Uterus (tissue), 4 donors: Measurements from ENCODE around the gene LNX2. TPM values are rescaled to one million over a fixed set of nuclear protein-coding genes. Genes with fewer than 3 reads are reported as not detected.
A peak's percentile ranks its signal among the peaks of the same experiment; 100 is the strongest.

Experiments
- DNase-seq, 2 donors: peaks; one replicate each; pipeline ENCODE4 v3.0.0-alpha.2; 2019 to 2020
- H3K27ac ChIP-seq, 2 donors: fragments of 200-600 bp; sonication (generic); 1 replicate in 1 of 2; 2 replicates in 1 of 2; pipeline ENCODE4 v1.5.1; 2016 to 2018
- H3K27me3 ChIP-seq, 2 donors: fragments of 200-600 bp; sonication (generic); one replicate each; pipeline ENCODE4 v1.5.1; 2018 to 2019; ENCODE audit warnings: control low read depth in 1 of 2
- H3K36me3 ChIP-seq, 2 donors: fragments of 200-600 bp; sonication (generic); one replicate each; pipeline ENCODE4 v1.5.1; 2019; ENCODE audit warnings: control low read depth in 1 of 2
- H3K4me1 ChIP-seq, 2 donors: fragments of 200-600 bp; sonication (generic); one replicate each; pipeline ENCODE4 v1.5.1; 2018 to 2019; ENCODE audit warnings: control low read depth in 1 of 2
- H3K4me3 ChIP-seq, 2 donors: fragments of 200-600 bp; sonication (generic); 1 replicate in 1 of 2; 2 replicates in 1 of 2; pipeline ENCODE4 v1.5.1; 2018 to 2019; ENCODE audit warnings: mild to moderate bottlenecking in 1 of 2
- H3K9me3 ChIP-seq, 2 donors: fragments of 200-600 bp; sonication (generic); one replicate each; pipeline ENCODE4 v1.5.1; 2019; ENCODE audit warnings: control low read depth in 1 of 2
- POLR2A ChIP-seq, 2 donors: fragments of 450-650 bp; IDR thresholded peaks; one replicate each; pipeline ENCODE4 v1.6.1; 2016; ENCODE audit warnings: antibody characterized with exemption in 2 of 2, mild to moderate bottlenecking in 1 of 2, moderate library complexity in 1 of 2
- intact Hi-C: fragments of 100-400 bp; cut with DNase I; formaldehyde crosslinking; loops from one replicate; pipeline ENCODE4 v1.15.1; 2023; ENCODE audit warnings: low total_unique reads
- total RNA-seq, 4 donors: library from RNA; depleted of rRNA in 3 of 4; stranded (reverse); fragments of >200 nt in 3 of 4; gene quantifications; one replicate each; pipeline versions ENCODE4 v1.1.0 to v1.2.4, GENCODE V29; 2014 to 2023
- TF ChIP-seq, protein P1 (sequence below), 4 experiments: fragments of 200-600 bp in 2 of 4; fragments of 450-650 bp in 2 of 4; sonication (generic) in 2 of 4; IDR thresholded peaks; one replicate each; pipeline ENCODE4 v1.5.1; 2016 to 2019; ENCODE audit warnings: antibody characterized with exemption in 4 of 4, mild to moderate bottlenecking in 2 of 4, moderate library complexity in 1 of 4
- donor health status: DM: yes; HTN: yes; CAD: no.

LNX2 gene
- total RNA-seq, 4 donors from 2014 or later, result 1.5 to 13.2 (median 8.2) TPM

DNA sequence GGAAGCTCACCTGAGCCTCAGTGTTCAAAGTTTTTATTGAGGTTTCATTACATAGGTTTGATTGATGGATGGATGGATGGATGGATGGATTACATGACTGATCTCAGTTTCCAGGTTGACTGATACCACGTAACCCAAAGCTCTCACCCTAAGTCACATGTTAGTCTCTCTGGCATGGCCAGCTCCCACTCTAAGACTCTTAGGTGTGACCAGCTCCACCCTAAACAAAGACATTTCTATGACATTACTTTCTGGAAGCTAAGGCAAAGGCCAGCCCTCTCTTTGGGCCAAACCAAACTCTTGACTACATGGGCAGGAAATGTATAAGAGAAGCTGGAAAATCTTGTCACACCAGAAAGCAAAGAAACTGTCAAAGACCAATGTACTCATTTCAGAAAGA lies 30.0 kb upstream of the LNX2 start:
- H3K9me3 ChIP-seq, result peaks cover 0 to 6% of the 10 kb centered on the region in 2 donors
- no peak overlapping the region for H3K4me3 ChIP-seq
- H3K4me1 ChIP-seq, result no peaks in the 10 kb centered on the region
- no peaks in the 10 kb centered on the region for H3K36me3 ChIP-seq
- DNase-seq, result no peak
- TF ChIP-seq POLR2A (IDR thresholded peaks at IDR 0.05), result no peak
- TF ChIP-seq, protein P1, sequence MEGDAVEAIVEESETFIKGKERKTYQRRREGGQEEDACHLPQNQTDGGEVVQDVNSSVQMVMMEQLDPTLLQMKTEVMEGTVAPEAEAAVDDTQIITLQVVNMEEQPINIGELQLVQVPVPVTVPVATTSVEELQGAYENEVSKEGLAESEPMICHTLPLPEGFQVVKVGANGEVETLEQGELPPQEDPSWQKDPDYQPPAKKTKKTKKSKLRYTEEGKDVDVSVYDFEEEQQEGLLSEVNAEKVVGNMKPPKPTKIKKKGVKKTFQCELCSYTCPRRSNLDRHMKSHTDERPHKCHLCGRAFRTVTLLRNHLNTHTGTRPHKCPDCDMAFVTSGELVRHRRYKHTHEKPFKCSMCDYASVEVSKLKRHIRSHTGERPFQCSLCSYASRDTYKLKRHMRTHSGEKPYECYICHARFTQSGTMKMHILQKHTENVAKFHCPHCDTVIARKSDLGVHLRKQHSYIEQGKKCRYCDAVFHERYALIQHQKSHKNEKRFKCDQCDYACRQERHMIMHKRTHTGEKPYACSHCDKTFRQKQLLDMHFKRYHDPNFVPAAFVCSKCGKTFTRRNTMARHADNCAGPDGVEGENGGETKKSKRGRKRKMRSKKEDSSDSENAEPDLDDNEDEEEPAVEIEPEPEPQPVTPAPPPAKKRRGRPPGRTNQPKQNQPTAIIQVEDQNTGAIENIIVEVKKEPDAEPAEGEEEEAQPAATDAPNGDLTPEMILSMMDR (IDR thresholded peaks at IDR 0.05), result no peak
- no peaks in the 10 kb centered on the region for H3K27me3 ChIP-seq
- intact Hi-C loops, result no loop called here
- no peak overlapping the region for H3K27ac ChIP-seq

GRCh38 chr13:27644302-27644701 lies 24.0 kb upstream of the LNX2 start:
- DNase-seq, result no peak
- H3K4me1 ChIP-seq, result peaks cover 0 to 3% of the 10 kb centered on the region in 2 donors
- H3K27ac ChIP-seq, result no peak overlapping the region
- no peaks in the 10 kb centered on the region for H3K36me3 ChIP-seq
- H3K4me3 ChIP-seq, result no peak overlapping the region
- no peak for TF ChIP-seq POLR2A (IDR thresholded peaks at IDR 0.05)
- intact Hi-C loops, result no loop called here
- H3K27me3 ChIP-seq, result no peaks in the 10 kb centered on the region
- no peaks in the 10 kb centered on the region for H3K9me3 ChIP-seq

DNA sequence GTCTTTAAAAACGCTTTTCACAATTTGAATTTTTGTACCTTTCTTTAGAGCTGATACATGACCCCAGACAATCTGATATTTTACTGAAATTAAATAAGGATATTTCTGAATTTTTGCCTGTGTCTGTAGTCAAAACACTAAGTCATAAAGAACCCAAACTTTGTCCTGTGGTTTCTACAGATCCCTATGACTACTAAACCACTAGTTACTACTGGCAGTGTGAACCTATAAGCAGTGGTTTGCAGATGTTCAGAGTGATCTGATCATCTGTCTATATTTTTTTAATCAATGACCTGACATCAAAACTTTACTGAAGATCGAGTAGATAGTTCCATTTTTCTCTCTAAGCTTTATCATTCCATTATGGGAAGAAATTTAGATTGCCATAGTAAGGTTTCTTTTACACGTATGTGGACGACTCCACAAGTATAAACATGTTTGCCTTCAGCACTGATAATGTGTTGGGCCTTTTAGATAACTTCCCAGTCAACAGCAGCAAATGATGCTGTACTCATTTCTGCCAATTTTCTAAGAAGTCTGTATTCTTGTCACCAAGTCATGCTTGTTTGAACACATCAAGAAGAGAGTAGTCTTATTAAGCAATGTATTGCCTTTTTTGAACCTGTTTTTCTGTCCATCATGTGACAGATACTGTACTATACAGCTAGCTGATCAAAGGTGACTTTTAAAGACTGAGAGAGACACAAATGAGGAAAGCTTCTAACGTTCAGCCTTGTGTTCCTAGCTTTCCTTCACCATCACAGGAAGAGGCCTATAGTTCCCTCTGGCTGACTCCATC lies 23.2 kb upstream of the LNX2 start:
- H3K4me3 ChIP-seq, result no peak overlapping the region
- intact Hi-C loops, result no loop called here
- TF ChIP-seq, protein P1 (IDR thresholded peaks at IDR 0.05), result no peak
- TF ChIP-seq POLR2A (IDR thresholded peaks at IDR 0.05), result no peak
- no peaks in the 10 kb centered on the region for H3K36me3 ChIP-seq
- peaks cover 0 to 7% of the 10 kb centered on the region in 2 donors for H3K4me1 ChIP-seq
- no peak for DNase-seq
- no peak overlapping the region for H3K27ac ChIP-seq
- H3K27me3 ChIP-seq, result no peaks in the 10 kb centered on the region
- no peaks in the 10 kb centered on the region for H3K9me3 ChIP-seq

GRCh38 chr13:27641711-27642502 lies 21.6 kb upstream of the LNX2 start:
- intact Hi-C loops, result no loop called here
- no peak for DNase-seq
- Histone ChIP-seq H3K36me3 (no peaks in the 10 kb centered on the region), H3K27me3 (no peaks in the 10 kb centered on the region), H3K9me3 (no peaks in the 10 kb centered on the region), H3K27ac (no peak overlapping the region), H3K4me1 (peaks cover 0 to 7% of the 10 kb centered on the region in 2 donors), H3K4me3 (no peak overlapping the region)
- TF ChIP-seq, protein P1 (IDR thresholded peaks at IDR 0.05), result no peak
- no peak for TF ChIP-seq POLR2A (IDR thresholded peaks at IDR 0.05)

GRCh38 chr13:27639186-27639585 lies 18.9 kb upstream of the LNX2 start:
- no peaks in the 10 kb centered on the region for H3K36me3 ChIP-seq
- no peak for TF ChIP-seq POLR2A (IDR thresholded peaks at IDR 0.05)
- TF ChIP-seq, protein P1 (IDR thresholded peaks at IDR 0.05), result no peak
- DNase-seq, result no peak
- peak overlapping the region; percentile 41 to 67 for H3K27ac ChIP-seq
- no peaks in the 10 kb centered on the region for H3K27me3 ChIP-seq
- intact Hi-C loops, result no loop called here
- H3K4me3 ChIP-seq, result no peak overlapping the region
- H3K4me1 ChIP-seq, result peaks cover 0 to 7% of the 10 kb centered on the region in 2 donors
- no peaks in the 10 kb centered on the region for H3K9me3 ChIP-seq
